ENCODE results near the gene SLC24A5. TPM values are rescaled to one million over a fixed set of nuclear protein-coding genes. Genes with fewer than 3 reads are reported as not detected.

The SLC24A5 gene
- 0.14 TPM for polyA plus RNA-seq (ENCODE audit: insufficient read length)

GRCh38 chr15:48120745-48121144, at the start of gene SLC24A5:
Gene SLC24A5 (plus strand): TSS chr15:48120990. CDS start chr15:48121045, 55 bp downstream.
- DNase-seq = no peak

- no peak for DNase-seq
These were observed 47.8 kb upstream of the SLC24A5 start for GRCh38 chr15:48072941-48073340.

GRCh38 chr15:48073881-48074280, 46.9 kb upstream of the SLC24A5 start:
- no peak for DNase-seq

- no peak for DNase-seq
These were observed 44.3 kb upstream of the SLC24A5 start for GRCh38 chr15:48076454-48076853.

- DNase-seq = no peak
These were observed 43.1 kb upstream of the SLC24A5 start for GRCh38 chr15:48077616-48078184.

- peak; percentile 83 for DNase-seq
These were observed 35.8 kb upstream of the SLC24A5 start for GRCh38 chr15:48084759-48085590.

- DNase-seq = peak; percentile 86
These were observed 35.2 kb upstream of the SLC24A5 start for GRCh38 chr15:48085591-48085930.

GRCh38 chr15:48086133-48086532, 34.7 kb upstream of the SLC24A5 start:
- peak; percentile 17 for DNase-seq

GRCh38 chr15:48086576-48086975, 34.2 kb upstream of the SLC24A5 start:
- peak; percentile 31 for DNase-seq

- no peak for DNase-seq
These were observed 32.9 kb upstream of the SLC24A5 start for GRCh38 chr15:48087844-48088243.

GRCh38 chr15:48089702-48090101, 31.1 kb upstream of the SLC24A5 start:
- DNase-seq = no peak

- DNase-seq = no peak
These were observed 30.7 kb upstream of the SLC24A5 start for GRCh38 chr15:48090115-48090514.

GRCh38 chr15:48090666-48091065, 30.1 kb upstream of the SLC24A5 start:
- no peak for DNase-seq

GRCh38 chr15:48091522-48091921, 29.3 kb upstream of the SLC24A5 start:
- DNase-seq = no peak

- DNase-seq = no peak
These were observed 24.4 kb upstream of the SLC24A5 start for GRCh38 chr15:48096355-48096786.

GRCh38 chr15:48096813-48097212, 24.0 kb upstream of the SLC24A5 start:
- no peak for DNase-seq

GRCh38 chr15:48097264-48097663, 23.5 kb upstream of the SLC24A5 start:
- no peak for DNase-seq

GRCh38 chr15:48101376-48101961, 19.3 kb upstream of the SLC24A5 start:
- DNase-seq = no peak

GRCh38 chr15:48102167-48102566, 18.6 kb upstream of the SLC24A5 start:
- DNase-seq = no peak

- no peak for DNase-seq
These were observed 17.1 kb upstream of the SLC24A5 start for GRCh38 chr15:48103647-48104046.

- DNase-seq = no peak
These were observed 14.9 kb upstream of the SLC24A5 start for GRCh38 chr15:48105936-48106335.

GRCh38 chr15:48109212-48109611, 11.6 kb upstream of the SLC24A5 start:
- no peak for DNase-seq

GRCh38 chr15:48109856-48110531, 10.8 kb upstream of the SLC24A5 start:
- DNase-seq = no peak
